BE2C (cell line): Measurements from ENCODE around the gene EDAR.

ENCODE experiments used
- DNase-seq: peaks from one replicate; pipeline ENCODE4 v3.0.0-alpha.2; 2020
- H3K27me3 ChIP-seq: fragments of 250-450 bp; sonication (Bioruptor Pico); 2 replicates; pipeline ENCODE4 v1.5.1; 2020; ENCODE audit warnings: mild to moderate bottlenecking
- H3K36me3 ChIP-seq: fragments of 250-450 bp; sonication (Bioruptor Pico); 2 replicates; pipeline ENCODE4 v1.5.1; 2020; ENCODE audit warnings: mild to moderate bottlenecking
- H3K4me1 ChIP-seq: fragments of 250-450 bp; sonication (Bioruptor Pico); 2 replicates; pipeline ENCODE4 v1.5.1; 2020
- H3K4me3 ChIP-seq: 2 replicates; pipeline ENCODE4 v1.5.1; 2011; ENCODE audit warnings: low read depth, low read length
- H3K9me3 ChIP-seq: fragments of 250-450 bp; sonication (Bioruptor Pico); 2 replicates; pipeline ENCODE4 v1.5.1; 2020
- TF ChIP-seq, protein P1 (sequence below): IDR thresholded peaks from 2 replicates; pipeline ENCODE4 v1.5.1; 2012; ENCODE audit warnings: mild to moderate bottlenecking, low read depth, low read length

Gene EDAR

GRCh38 chr2:109020217-109020637 is 31.2 kb upstream of the EDAR start:
- TF ChIP-seq, protein P1, sequence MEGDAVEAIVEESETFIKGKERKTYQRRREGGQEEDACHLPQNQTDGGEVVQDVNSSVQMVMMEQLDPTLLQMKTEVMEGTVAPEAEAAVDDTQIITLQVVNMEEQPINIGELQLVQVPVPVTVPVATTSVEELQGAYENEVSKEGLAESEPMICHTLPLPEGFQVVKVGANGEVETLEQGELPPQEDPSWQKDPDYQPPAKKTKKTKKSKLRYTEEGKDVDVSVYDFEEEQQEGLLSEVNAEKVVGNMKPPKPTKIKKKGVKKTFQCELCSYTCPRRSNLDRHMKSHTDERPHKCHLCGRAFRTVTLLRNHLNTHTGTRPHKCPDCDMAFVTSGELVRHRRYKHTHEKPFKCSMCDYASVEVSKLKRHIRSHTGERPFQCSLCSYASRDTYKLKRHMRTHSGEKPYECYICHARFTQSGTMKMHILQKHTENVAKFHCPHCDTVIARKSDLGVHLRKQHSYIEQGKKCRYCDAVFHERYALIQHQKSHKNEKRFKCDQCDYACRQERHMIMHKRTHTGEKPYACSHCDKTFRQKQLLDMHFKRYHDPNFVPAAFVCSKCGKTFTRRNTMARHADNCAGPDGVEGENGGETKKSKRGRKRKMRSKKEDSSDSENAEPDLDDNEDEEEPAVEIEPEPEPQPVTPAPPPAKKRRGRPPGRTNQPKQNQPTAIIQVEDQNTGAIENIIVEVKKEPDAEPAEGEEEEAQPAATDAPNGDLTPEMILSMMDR = no peak
- Histone ChIP-seq H3K27me3 (no peaks in the 10 kb centered on the region), H3K9me3 (no peaks in the 10 kb centered on the region), H3K4me3 (no peak overlapping the region), H3K36me3 (no peaks in the 10 kb centered on the region), H3K4me1 (no peaks in the 10 kb centered on the region)
- no peak for DNase-seq

- no peaks in the 10 kb centered on the region for H3K27me3 ChIP-seq
- no peaks in the 10 kb centered on the region for H3K4me1 ChIP-seq
- TF ChIP-seq, protein P1 = no peak
Measured at GRCh38 chr2:109018452-109018851, 29.4 kb upstream of the EDAR start.

DNA sequence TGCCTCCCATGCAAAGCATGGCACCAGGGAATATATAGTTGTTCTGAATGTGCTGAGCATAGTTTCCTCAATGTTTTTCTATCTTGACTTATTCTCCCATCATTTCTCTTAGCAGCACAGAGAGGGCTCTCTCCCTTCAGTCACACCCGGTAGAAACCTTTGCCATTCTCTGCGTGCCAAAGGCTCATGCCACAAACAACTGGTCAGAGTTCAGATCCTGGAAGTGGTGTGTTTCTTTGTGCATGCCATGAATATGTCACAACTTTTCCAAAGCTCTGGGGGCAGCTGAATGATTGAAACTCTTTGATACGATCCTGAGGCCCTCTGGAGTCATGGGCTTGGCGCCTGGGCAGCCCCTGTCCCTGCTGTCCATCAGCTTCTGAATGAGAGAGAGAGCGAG is 28.0 kb upstream of the EDAR start:
- Histone ChIP-seq H3K27me3 (no peaks in the 10 kb centered on the region), H3K9me3 (no peaks in the 10 kb centered on the region), H3K36me3 (no peaks in the 10 kb centered on the region), H3K4me3 (no peak overlapping the region), H3K4me1 (no peaks in the 10 kb centered on the region)
- TF ChIP-seq, protein P1 = no peak
- DNase-seq = no peak

More at GRCh38 chr2:109018452-109018851, 29.4 kb upstream of the EDAR start:
- DNase-seq = no peak
- Histone ChIP-seq H3K36me3 (no peaks in the 10 kb centered on the region), H3K4me3 (no peak overlapping the region), H3K9me3 (no peaks in the 10 kb centered on the region)

DNA sequence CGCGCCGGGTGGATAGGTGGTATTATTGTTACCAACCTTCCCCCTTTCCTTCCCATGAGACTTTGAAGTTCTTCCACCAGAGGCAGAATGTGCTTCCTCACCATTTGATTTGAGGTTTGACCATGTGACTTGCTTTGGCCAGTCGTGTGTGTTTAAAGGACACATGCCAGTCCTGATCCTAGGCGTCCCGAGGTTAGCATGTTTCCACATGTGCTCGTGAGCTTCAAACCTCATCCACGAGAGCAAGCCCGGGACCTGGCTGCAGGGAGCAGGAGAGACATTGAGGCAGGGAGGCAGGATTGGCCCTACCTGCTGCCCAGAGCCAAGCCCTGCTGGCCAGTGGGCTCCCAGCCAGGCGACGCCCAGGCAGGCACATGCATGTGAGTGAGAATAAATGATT is 27.4 kb upstream of the EDAR start:
- TF ChIP-seq, protein P1 = no peak
- Histone ChIP-seq H3K36me3 (no peaks in the 10 kb centered on the region), H3K4me3 (no peak overlapping the region), H3K27me3 (no peaks in the 10 kb centered on the region), H3K4me1 (no peaks in the 10 kb centered on the region), H3K9me3 (no peaks in the 10 kb centered on the region)
- DNase-seq = no peak

DNA sequence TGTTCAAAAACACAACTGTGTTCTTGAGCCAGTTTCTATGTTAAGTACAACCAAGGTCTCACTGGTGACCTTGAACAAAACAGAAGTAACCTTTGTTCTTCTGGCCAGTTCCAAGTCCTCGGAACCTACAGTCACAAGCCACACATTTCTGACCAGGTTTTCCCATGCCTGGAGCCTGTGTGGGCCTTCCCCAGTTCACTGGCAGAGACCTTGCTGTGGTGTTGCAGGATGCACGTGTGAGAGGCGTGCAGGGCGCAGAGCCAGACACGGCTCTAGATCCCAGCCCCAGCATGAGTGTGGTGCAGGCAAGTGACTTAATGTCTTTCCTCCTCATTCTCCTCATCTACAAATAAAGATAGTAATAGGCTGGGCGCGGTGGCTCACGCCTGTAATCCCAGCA is 25.5 kb upstream of the EDAR start:
- Histone ChIP-seq H3K4me3 (no peak overlapping the region), H3K27me3 (no peaks in the 10 kb centered on the region), H3K9me3 (no peaks in the 10 kb centered on the region), H3K4me1 (no peaks in the 10 kb centered on the region), H3K36me3 (no peaks in the 10 kb centered on the region)
- DNase-seq = no peak
- TF ChIP-seq, protein P1 = no peak

DNA sequence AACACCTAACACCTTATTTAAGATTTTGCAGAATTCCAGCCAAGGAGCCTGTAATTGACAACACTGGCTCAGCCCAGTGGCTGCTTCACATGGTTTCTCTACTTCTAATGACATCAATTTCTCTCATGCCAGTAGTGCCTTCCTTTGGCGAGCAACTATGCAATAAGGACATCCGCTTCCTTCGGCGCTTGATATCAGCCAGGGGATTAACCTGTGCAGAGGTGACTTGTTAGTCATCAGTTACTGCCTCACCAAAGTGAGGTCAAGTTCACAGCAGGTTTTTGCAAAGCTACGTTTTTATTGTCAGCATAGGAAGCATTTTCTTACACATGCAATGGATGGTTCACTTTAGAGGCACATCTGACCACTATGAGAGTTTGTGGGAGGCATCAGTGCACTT is 24.0 kb upstream of the EDAR start:
- Histone ChIP-seq H3K4me1 (no peaks in the 10 kb centered on the region), H3K9me3 (no peaks in the 10 kb centered on the region), H3K27me3 (no peaks in the 10 kb centered on the region), H3K36me3 (no peaks in the 10 kb centered on the region), H3K4me3 (no peak overlapping the region)
- TF ChIP-seq, protein P1 = no peak
- DNase-seq = no peak
